Measurements from ENCODE around the gene KCNK5. TPM values are rescaled to one million over a fixed set of nuclear protein-coding genes. Genes with fewer than 3 reads are reported as not detected.

KCNK5 gene, protein sequence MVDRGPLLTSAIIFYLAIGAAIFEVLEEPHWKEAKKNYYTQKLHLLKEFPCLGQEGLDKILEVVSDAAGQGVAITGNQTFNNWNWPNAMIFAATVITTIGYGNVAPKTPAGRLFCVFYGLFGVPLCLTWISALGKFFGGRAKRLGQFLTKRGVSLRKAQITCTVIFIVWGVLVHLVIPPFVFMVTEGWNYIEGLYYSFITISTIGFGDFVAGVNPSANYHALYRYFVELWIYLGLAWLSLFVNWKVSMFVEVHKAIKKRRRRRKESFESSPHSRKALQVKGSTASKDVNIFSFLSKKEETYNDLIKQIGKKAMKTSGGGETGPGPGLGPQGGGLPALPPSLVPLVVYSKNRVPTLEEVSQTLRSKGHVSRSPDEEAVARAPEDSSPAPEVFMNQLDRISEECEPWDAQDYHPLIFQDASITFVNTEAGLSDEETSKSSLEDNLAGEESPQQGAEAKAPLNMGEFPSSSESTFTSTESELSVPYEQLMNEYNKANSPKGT
- total RNA-seq: not detected in 2 replicates

DNA sequence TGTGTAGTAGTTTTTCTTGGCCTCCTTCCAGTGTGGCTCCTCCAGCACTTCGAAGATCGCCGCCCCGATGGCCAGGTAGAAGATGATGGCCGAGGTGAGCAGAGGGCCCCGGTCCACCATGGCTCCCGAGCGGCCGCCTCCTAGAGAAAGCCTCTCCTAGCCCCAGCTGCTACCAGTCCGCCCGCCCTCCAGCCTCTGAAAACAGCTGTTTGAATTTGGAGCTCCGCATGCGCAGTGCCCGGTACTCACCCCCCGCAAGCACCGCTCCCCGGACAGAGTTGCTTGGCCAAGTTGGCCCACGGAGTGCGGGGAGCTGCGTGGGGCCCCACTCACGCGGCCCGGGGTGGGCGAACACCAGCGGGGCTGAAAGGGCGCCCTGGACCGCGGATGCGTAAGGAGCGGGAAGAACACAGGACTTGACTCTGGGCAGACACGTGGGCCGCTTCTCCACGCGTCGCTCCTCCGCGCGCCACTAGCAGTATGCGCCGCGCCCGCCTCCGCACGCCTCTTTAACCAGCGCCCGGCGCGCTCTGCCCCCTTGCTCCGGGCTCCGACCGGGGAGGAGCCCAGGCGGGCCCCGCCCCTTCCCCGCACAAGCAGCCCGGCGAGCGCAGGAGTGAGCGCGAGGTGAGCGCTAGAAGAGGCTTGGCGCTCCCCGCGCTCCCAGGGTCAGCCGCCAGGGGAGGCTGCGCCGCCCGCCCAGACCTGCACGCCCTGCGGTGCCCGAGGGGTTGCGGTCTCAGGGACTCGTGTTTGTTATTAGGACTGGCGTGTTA is at the start of gene KCNK5:
Gene KCNK5, minus strand, starts transcription at position 484 of the 776 bp plus-strand sequence. Its CDS starts 364 bp downstream, at position 120.

Other genes starting within 250 kb of the KCNK5 start
- not detected in 2 replicates for gene GLP1R, start 180.7 kb downstream of the KCNK5 start, total RNA-seq
- 15.3 and 16.7 TPM in 2 replicates for gene SAYSD1, start 114.3 kb downstream of the KCNK5 start, total RNA-seq
- gene KCNK17, start 84.9 kb upstream of the KCNK5 start, total RNA-seq: not detected in 2 replicates
- gene KCNK16, start 93.2 kb upstream of the KCNK5 start, total RNA-seq: not detected in 2 replicates

All from pericardium fibroblast (primary cell).